Ishikawa (cell line): ENCODE measurements around the gene FERD3L.

Source experiments
- CEBPB ChIP-seq: IDR thresholded peaks from 2 replicates; pipeline ENCODE4 v1.6.1; 2012
- CREB1 ChIP-seq: IDR thresholded peaks from 2 replicates; pipeline ENCODE4 v1.6.1; 2012; ENCODE audit warnings: low read depth
- EGR1 ChIP-seq: IDR thresholded peaks from 2 replicates; pipeline ENCODE4 v1.6.1; 2012
- EP300 ChIP-seq: IDR thresholded peaks from 2 replicates; pipeline ENCODE4 v1.6.1; 2012; ENCODE audit warnings: borderline replicate concordance
- RAD21 ChIP-seq: IDR thresholded peaks from 2 replicates; pipeline ENCODE4 v1.6.1; 2012; ENCODE audit warnings: low read depth
- TAF1 ChIP-seq: IDR thresholded peaks from 2 replicates; pipeline ENCODE4 v1.6.1; 2012; ENCODE audit warnings: low read depth, mild to moderate bottlenecking
- TCF12 ChIP-seq: IDR thresholded peaks from 2 replicates; pipeline ENCODE4 v1.6.1; 2012; ENCODE audit warnings: low read depth
- YY1 ChIP-seq: IDR thresholded peaks from 2 replicates; pipeline ENCODE4 v1.6.1; 2012; ENCODE audit warnings: low read depth
- ZBTB7A ChIP-seq: IDR thresholded peaks from 2 replicates; pipeline ENCODE4 v1.6.1; 2012; ENCODE audit warnings: low read depth
- TF ChIP-seq, protein P1 (sequence below): IDR thresholded peaks from 2 replicates; pipeline ENCODE4 v1.6.1; 2012
- TF ChIP-seq, protein P2 (sequence below): IDR thresholded peaks from 2 replicates; pipeline ENCODE4 v1.6.1; 2012; ENCODE audit warnings: low read depth, mild to moderate bottlenecking

DNA sequence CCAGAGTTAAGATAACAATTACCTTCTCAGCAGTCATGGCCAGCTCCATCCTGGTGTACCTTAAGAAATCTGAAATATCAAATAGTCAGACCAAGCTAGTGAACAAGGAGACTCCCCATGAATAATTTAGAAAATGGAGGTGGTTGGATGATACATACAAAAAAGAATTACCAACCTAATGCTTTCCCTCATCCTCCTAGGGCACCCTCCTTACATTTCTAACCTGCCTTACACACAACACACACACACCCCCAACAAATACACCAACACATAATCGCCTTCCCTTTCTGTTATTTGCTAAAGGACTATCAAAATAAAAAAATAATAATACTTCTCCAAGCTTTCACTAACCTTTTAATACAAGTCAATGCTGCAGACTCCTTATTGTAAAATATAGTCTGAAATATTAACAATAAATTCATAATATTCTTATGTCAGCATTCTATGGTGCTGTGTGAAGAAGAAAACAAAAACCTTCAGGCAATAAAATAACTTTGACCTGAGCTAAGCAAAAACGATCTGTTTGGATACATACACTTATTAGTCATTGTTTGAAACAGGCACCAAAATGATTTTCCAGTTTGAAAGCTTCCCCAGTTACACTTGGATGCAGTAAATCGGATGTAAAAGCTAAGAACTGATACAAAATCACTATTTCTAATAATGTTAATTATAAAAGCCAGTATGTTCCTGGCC is 31.2 kb downstream of the FERD3L start:
- TF ChIP-seq EP300 = no peak
- no peak for TF ChIP-seq CREB1
- TF ChIP-seq, protein P1, sequence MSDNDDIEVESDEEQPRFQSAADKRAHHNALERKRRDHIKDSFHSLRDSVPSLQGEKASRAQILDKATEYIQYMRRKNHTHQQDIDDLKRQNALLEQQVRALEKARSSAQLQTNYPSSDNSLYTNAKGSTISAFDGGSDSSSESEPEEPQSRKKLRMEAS = no peak
- no peak for TF ChIP-seq EGR1
- no peak for TF ChIP-seq YY1
- no peak for TF ChIP-seq RAD21
- TF ChIP-seq CEBPB = no peak
- no peak for TF ChIP-seq TAF1
- TF ChIP-seq TCF12 = no peak
- TF ChIP-seq, protein P2, sequence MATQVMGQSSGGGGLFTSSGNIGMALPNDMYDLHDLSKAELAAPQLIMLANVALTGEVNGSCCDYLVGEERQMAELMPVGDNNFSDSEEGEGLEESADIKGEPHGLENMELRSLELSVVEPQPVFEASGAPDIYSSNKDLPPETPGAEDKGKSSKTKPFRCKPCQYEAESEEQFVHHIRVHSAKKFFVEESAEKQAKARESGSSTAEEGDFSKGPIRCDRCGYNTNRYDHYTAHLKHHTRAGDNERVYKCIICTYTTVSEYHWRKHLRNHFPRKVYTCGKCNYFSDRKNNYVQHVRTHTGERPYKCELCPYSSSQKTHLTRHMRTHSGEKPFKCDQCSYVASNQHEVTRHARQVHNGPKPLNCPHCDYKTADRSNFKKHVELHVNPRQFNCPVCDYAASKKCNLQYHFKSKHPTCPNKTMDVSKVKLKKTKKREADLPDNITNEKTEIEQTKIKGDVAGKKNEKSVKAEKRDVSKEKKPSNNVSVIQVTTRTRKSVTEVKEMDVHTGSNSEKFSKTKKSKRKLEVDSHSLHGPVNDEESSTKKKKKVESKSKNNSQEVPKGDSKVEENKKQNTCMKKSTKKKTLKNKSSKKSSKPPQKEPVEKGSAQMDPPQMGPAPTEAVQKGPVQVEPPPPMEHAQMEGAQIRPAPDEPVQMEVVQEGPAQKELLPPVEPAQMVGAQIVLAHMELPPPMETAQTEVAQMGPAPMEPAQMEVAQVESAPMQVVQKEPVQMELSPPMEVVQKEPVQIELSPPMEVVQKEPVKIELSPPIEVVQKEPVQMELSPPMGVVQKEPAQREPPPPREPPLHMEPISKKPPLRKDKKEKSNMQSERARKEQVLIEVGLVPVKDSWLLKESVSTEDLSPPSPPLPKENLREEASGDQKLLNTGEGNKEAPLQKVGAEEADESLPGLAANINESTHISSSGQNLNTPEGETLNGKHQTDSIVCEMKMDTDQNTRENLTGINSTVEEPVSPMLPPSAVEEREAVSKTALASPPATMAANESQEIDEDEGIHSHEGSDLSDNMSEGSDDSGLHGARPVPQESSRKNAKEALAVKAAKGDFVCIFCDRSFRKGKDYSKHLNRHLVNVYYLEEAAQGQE = no peak
- TF ChIP-seq ZBTB7A = no peak
